HEK293 (cell line): ENCODE measurements around the gene RGN.
A peak's percentile ranks its signal among the peaks of the same experiment; 100 is the strongest.

Source experiments
- CTCF ChIA-PET: fragments of 350-600 bp; formaldehyde crosslinking; extraction: SDS; loops from one replicate; lab custom pipeline; 2021; ENCODE audit warnings: antibody characterized with exemption; lab: Yijun Ruan, JAX
- POLR2A ChIA-PET: fragments of 300-600 bp; formaldehyde crosslinking; extraction: SDS; loops from one replicate; lab custom pipeline; 2020; ENCODE audit warnings: antibody characterized with exemption, inconsistent platforms; lab: Yijun Ruan, JAX
- H3K27ac ChIP-seq: fragments of 200-500 bp; sonication (Bioruptor generic); 2 replicates; pipeline ENCODE4 v1.5.1; 2014; ENCODE audit warnings: low read depth, low read length, control low read depth, inconsistent platforms; ENCODE audit errors: extremely low read depth
- H3K36me3 ChIP-seq, 2 experiments: fragments of 200-500 bp in 1 of 2; sonication (Bioruptor generic) in 1 of 2; 1 replicate in 1 of 2; 2 replicates in 1 of 2; pipeline ENCODE4 v1.5.1; 2014 to 2017; ENCODE audit warnings: inconsistent platforms in 2 of 2, low read length in 2 of 2; ENCODE audit not compliant: control insufficient read depth in 2 of 2, insufficient read depth in 1 of 2
- H3K4me1 ChIP-seq: fragments of 200-500 bp; sonication (Bioruptor generic); 2 replicates; pipeline ENCODE4 v1.5.1; 2014; ENCODE audit warnings: mild to moderate bottlenecking, low read length, inconsistent platforms; ENCODE audit not compliant: control insufficient read depth, insufficient read depth
- H3K4me3 ChIP-seq: 2 replicates; pipeline ENCODE4 v1.5.1; 2011; ENCODE audit warnings: low read depth, mild to moderate bottlenecking, control low read depth, low read length, moderate library complexity
- H3K9me3 ChIP-seq: fragments of 200-500 bp; sonication (Bioruptor generic); 2 replicates; pipeline ENCODE4 v1.5.1; 2014; ENCODE audit warnings: low read depth, low read length, inconsistent platforms; ENCODE audit not compliant: control insufficient read depth, insufficient read depth
- EGR2 ChIP-seq: fragments of 450-650 bp; formaldehyde crosslinking; IDR thresholded peaks from 2 replicates; pipeline ENCODE4 v1.5.1; 2016; ENCODE audit warnings: low read depth, missing biosample characterization, missing genetic modification characterization
- ELK4 ChIP-seq: IDR thresholded peaks from 2 replicates; pipeline ENCODE4 v1.6.1; 2011; ENCODE audit warnings: mild to moderate bottlenecking, low read depth, low read length, borderline replicate concordance
- GFI1B ChIP-seq: fragments of 450-650 bp; formaldehyde crosslinking; IDR thresholded peaks from 2 replicates; pipeline ENCODE4 v1.5.1; 2016; ENCODE audit warnings: missing biosample characterization, missing genetic modification characterization
- GLI4 ChIP-seq: fragments of 450-650 bp; formaldehyde crosslinking; IDR thresholded peaks from 2 replicates; pipeline ENCODE4 v1.5.1; 2016; ENCODE audit warnings: missing biosample characterization, missing genetic modification characterization
- MYNN ChIP-seq: fragments of 450-650 bp; formaldehyde crosslinking; IDR thresholded peaks from 2 replicates; pipeline ENCODE4 v1.5.1; 2016; ENCODE audit warnings: missing biosample characterization, missing genetic modification characterization, borderline replicate concordance
- PRDM1 ChIP-seq: fragments of 450-650 bp; formaldehyde crosslinking; IDR thresholded peaks from 2 replicates; pipeline ENCODE4; 2016; ENCODE audit warnings: missing biosample characterization, missing genetic modification characterization
- SCRT2 ChIP-seq: fragments of 450-650 bp; formaldehyde crosslinking; IDR thresholded peaks from 2 replicates; pipeline ENCODE4 v1.5.1; 2016; ENCODE audit warnings: missing biosample characterization, missing genetic modification characterization
- ZNF138 ChIP-seq: fragments of 450-650 bp; formaldehyde crosslinking; IDR thresholded peaks from 2 replicates; pipeline ENCODE4 v1.5.1; 2016; ENCODE audit warnings: missing biosample characterization, missing genetic modification characterization, borderline replicate concordance
- ZNF140 ChIP-seq: fragments of 450-650 bp; formaldehyde crosslinking; IDR thresholded peaks from 2 replicates; pipeline ENCODE4 v1.5.1; 2016; ENCODE audit warnings: missing biosample characterization, missing genetic modification characterization
- ZNF302 ChIP-seq: fragments of 450-650 bp; formaldehyde crosslinking; IDR thresholded peaks from 2 replicates; pipeline ENCODE4 v1.5.1; 2016; ENCODE audit warnings: missing biosample characterization, missing genetic modification characterization, low read depth
- ZNF433 ChIP-seq: fragments of 450-650 bp; formaldehyde crosslinking; IDR thresholded peaks from 2 replicates; pipeline ENCODE4 v1.5.1; 2016; ENCODE audit warnings: missing biosample characterization, missing genetic modification characterization, low read depth
- ZNF48 ChIP-seq: fragments of 450-650 bp; formaldehyde crosslinking; IDR thresholded peaks from 2 replicates; pipeline ENCODE4 v1.5.1; 2016; ENCODE audit warnings: missing biosample characterization, missing genetic modification characterization
- ZNF561 ChIP-seq: fragments of 450-650 bp; IDR thresholded peaks from 2 replicates; pipeline ENCODE4 v1.5.1; 2018; ENCODE audit warnings: missing biosample characterization, missing genetic modification characterization, borderline replicate concordance
- ZNF596 ChIP-seq: fragments of 450-650 bp; IDR thresholded peaks from 2 replicates; pipeline ENCODE4 v1.5.0; 2018; ENCODE audit warnings: missing biosample characterization, mild to moderate bottlenecking, missing genetic modification characterization, moderate library complexity
- ZNF626 ChIP-seq: fragments of 450-650 bp; sonication (Bioruptor Pico); formaldehyde crosslinking; IDR thresholded peaks from 2 replicates; pipeline ENCODE4 v1.5.1; 2018; ENCODE audit warnings: missing biosample characterization, missing genetic modification characterization, inconsistent platforms
- ZNF76 ChIP-seq: fragments of 450-650 bp; formaldehyde crosslinking; IDR thresholded peaks from 2 replicates; pipeline ENCODE4; 2016; ENCODE audit warnings: low read depth, missing biosample characterization, missing genetic modification characterization, borderline replicate concordance
- ZNF777 ChIP-seq: fragments of 450-650 bp; formaldehyde crosslinking; IDR thresholded peaks from 2 replicates; pipeline ENCODE4 v1.5.1; 2017; ENCODE audit warnings: missing biosample characterization, missing genetic modification characterization, borderline replicate concordance
- TF ChIP-seq, protein P1 (sequence below): fragments of 450-650 bp; formaldehyde crosslinking; IDR thresholded peaks from 2 replicates; pipeline ENCODE4 v1.5.1; 2016; ENCODE audit warnings: missing biosample characterization, missing genetic modification characterization

The RGN gene

GRCh38 chrX:47059142-47059874 lies 18.9 kb upstream of the RGN start:
- Histone ChIP-seq H3K9me3 (no peaks in the 10 kb centered on the region), H3K27ac (no peak overlapping the region), H3K36me3 (peaks cover 0 to 27% of the 10 kb centered on the region in 2 experiments; a peak in 1 of 3 replicates), H3K4me1 (no peaks in the 10 kb centered on the region), H3K4me3 (no peak overlapping the region)
- POLR2A ChIA-PET = interaction anchor here (0.6 kb wide), 1 partner anchor 51 kb away, joined by 4 read pairs; no protein-coding TSS in a partner anchor
- CTCF ChIA-PET = interaction anchor here (0.6 to 1.8 kb wide), 2 partner anchors 18 to 28 kb away, joined by 4 to 5 read pairs; no protein-coding TSS in a partner anchor
- TF ChIP-seq GFI1B (tag by site-specific recombination) = no peak
- TF ChIP-seq ZNF76 = no peak
- TF ChIP-seq GLI4 (tag by site-specific recombination) = no peak
- TF ChIP-seq, protein P1, sequence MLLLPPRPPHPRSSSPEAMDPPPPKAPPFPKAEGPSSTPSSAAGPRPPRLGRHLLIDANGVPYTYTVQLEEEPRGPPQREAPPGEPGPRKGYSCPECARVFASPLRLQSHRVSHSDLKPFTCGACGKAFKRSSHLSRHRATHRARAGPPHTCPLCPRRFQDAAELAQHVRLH (tag by site-specific recombination) = no peak
- no peak for TF ChIP-seq PRDM1 (tag by site-specific recombination)

DNA sequence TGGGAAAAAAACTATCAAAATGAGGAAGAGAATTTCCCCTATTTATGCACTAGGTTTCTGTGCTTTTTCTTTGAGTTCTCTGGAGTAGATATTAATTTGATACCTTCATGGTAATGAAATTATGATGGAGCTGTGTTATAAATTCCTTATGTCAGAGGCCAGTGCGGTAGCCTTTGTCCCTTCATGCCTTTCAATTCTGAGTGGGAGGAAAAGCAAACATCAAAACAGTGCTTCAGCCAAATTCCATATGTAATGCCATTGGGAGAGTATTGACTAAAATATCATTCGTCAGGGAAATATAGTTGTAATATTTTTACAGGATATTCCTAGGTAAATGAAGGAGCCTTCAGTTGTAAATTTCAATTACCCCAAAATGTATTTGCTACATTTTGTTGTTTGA lies 17.5 kb upstream of the RGN start:
- peaks cover 0 to 22% of the 10 kb centered on the region in 2 experiments; a peak in 1 of 3 replicates for H3K36me3 ChIP-seq
- H3K9me3 ChIP-seq = no peaks in the 10 kb centered on the region
- ChIA-PET CTCF (interaction anchor here (0.6 to 1.0 kb wide), 3 partner anchors 323 to 1783 kb away, joined by 3 read pairs; no protein-coding TSS in a partner anchor), POLR2A (interaction anchor here (0.6 kb wide), 1 partner anchor 84 kb away, joined by 3 read pairs; the partner anchor contains the start of gene NDUFB11)
- no peak overlapping the region for H3K4me3 ChIP-seq
- no peak overlapping the region for H3K27ac ChIP-seq
- TF ChIP-seq ELK4 (no peak), ZNF626 (no peak), ZNF140 (tag by site-specific recombination) (no peak), ZNF302 (tag by site-specific recombination) (no peak), GFI1B (tag by site-specific recombination) (no peak), SCRT2 (tag by site-specific recombination) (no peak), EGR2 (tag by site-specific recombination) (no peak)
- H3K4me1 ChIP-seq = no peaks in the 10 kb centered on the region

DNA sequence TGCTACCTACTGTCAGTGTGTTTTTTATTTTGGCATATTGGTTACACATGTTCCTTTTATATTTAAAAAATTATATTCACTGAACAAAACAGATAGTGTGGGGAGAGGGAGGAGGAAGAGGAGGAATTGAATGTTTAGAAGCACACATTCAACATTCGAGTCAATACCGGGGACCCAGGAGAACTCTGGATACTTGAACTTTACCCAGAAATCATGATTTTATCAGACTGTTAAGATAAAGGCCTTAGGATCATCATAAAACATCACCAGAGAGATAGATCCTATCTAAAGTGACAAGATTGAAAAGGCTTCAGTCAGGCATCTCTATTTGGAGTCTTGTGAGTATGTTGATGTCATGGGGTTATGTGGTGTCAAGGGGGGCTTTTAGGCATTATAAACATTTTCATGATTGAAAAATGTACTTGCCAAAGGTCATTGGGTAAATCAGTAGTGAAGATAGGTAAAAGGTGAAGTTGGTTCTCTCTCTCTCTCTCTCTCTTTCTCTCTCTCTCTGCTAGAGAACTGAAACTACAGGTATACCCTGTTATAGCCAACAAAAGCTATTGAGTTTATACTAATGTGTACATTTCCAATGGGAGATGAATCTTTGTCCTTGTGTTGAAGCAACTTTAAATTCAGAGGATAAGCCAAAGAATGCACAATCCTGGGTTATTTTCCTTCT lies 16.9 kb upstream of the RGN start:
- TF ChIP-seq ZNF777 (tag by site-specific recombination) = no peak
- no peak for TF ChIP-seq MYNN
- TF ChIP-seq ZNF433 (tag by site-specific recombination) = no peak
- TF ChIP-seq ZNF596 (tag by site-specific recombination) = peak; percentile 71; the same call in 1 of the 2 replicates
- no peak for TF ChIP-seq ZNF138
- no peak for TF ChIP-seq ZNF561 (tag by site-specific recombination)
- no peak for TF ChIP-seq ZNF48 (tag by site-specific recombination)
- Histone ChIP-seq H3K27ac (no peak overlapping the region), H3K4me1 (no peaks in the 10 kb centered on the region), H3K4me3 (no peak overlapping the region), H3K36me3 (peaks cover 0 to 20% of the 10 kb centered on the region in 2 experiments; a peak in 1 of 3 replicates), H3K9me3 (no peaks in the 10 kb centered on the region)
- POLR2A ChIA-PET = no interaction called here
- CTCF ChIA-PET = interaction anchor here (0.6 kb wide), 3 partner anchors 311 to 1783 kb away, joined by 3 read pairs; no protein-coding TSS in a partner anchor
